ENCODE measurements around the gene DBX2. TPM values are rescaled to one million over a fixed set of nuclear protein-coding genes. Genes with fewer than 3 reads are reported as not detected.

DBX2 gene
- total RNA-seq, 1 donor from 2014 or later: not detected

GRCh38 chr12:45060976-45061375, 10.1 kb upstream of the DBX2 start:
- Mint-ChIP-seq H3K36me3 (no peaks in the 10 kb centered on the region), H3K4me1 (no peaks in the 10 kb centered on the region)
- TF ChIP-seq CTCF (IDR thresholded peaks at IDR 0.05) (no peak), EZH2 (IDR thresholded peaks at IDR 0.05) (no peak), EZH2phosphoT487 (IDR thresholded peaks at IDR 0.05) (no peak)

DNA sequence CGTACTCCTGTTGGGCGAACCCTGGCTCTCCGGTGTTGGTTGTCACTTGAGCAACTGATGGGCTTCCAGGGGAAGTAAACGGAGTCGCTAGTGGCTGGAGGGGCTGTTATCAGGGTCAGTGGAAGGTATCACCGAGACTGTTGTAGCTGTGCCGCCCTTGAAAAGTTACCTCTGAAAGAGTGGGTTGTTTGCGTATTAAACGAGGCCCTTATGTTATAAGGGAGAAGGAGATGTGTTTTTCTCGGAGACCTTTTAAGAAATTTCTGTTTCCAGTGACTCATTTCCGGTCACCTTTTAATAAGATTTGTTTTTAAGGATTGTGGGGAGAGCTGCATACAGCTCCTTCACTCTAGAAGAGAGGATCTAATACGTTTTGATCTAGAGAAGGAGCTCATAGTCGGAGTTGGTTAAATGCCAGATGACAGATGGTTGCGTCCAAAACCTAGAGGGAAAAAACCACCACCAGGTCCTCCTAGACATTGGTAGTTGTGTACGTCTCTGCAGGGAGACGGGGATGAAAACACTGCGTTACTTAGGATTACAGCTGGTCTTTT, 750 bp upstream of the DBX2 start:
- H3K27ac Mint-ChIP-seq: no peak overlapping the region
- peak overlapping the region; percentile 99 for H2AFZ ChIP-seq (replicated peaks)
- H3K79me2 ChIP-seq (ENCODE audit: low read depth): no peaks in the 10 kb centered on the region
- H3K4me3 ChIP-seq: peak overlapping the region; percentile 73
- H3K4me1 ChIP-seq: peaks cover 5% of the 10 kb centered on the region
- H4K20me1 ChIP-seq (ENCODE audit: low read depth): peaks cover 9% of the 10 kb centered on the region
- H3K36me3 ChIP-seq: no peaks in the 10 kb centered on the region
- H3K36me3 Mint-ChIP-seq: peaks cover 2% of the 10 kb centered on the region
- H3K9ac ChIP-seq: no peak overlapping the region
- H3K4me3 Mint-ChIP-seq: peak overlapping the region; percentile 87
- peaks cover 5% of the 10 kb centered on the region for H3F3A ChIP-seq (ENCODE audit: low read depth)
- H3K4me1 Mint-ChIP-seq: peaks cover 7% of the 10 kb centered on the region
- peak overlapping the region; percentile 96 for H3K4me2 ChIP-seq
- H3K9me3 Mint-ChIP-seq: no peaks in the 10 kb centered on the region
- peaks cover 62% of the 10 kb centered on the region for H3K27me3 Mint-ChIP-seq (ENCODE audit: insufficient read depth, low read depth)
- TF ChIP-seq EZH2 (IDR thresholded peaks at IDR 0.05): no peak
- TF ChIP-seq CTCF (IDR thresholded peaks at IDR 0.05): no peak
- TF ChIP-seq EZH2phosphoT487 (IDR thresholded peaks at IDR 0.05): no peak
- H3K9me3 ChIP-seq (ENCODE audit: low read depth): no peaks in the 10 kb centered on the region
- DNase-seq (ENCODE audit: low spot score): peak; percentile 9
- H3K27ac ChIP-seq: no peak overlapping the region
- H3K27me3 ChIP-seq: peaks cover 79% of the 10 kb centered on the region

More at GRCh38 chr12:45060976-45061375, 10.1 kb upstream of the DBX2 start:
- no peak overlapping the region for H2AFZ ChIP-seq (replicated peaks)
- peaks cover 6% of the 10 kb centered on the region for H3K9me3 Mint-ChIP-seq
- H3K9ac ChIP-seq: no peak overlapping the region
- no peak overlapping the region for H3K27ac ChIP-seq
- DNase-seq (ENCODE audit: low spot score): no peak
- no peak overlapping the region for H3K27ac Mint-ChIP-seq
- H3K4me2 ChIP-seq: no peak overlapping the region
- no peaks in the 10 kb centered on the region for H3K36me3 ChIP-seq
- H3K4me1 ChIP-seq: no peaks in the 10 kb centered on the region
- no peaks in the 10 kb centered on the region for H3K27me3 ChIP-seq
- H3K9me3 ChIP-seq (ENCODE audit: low read depth): no peaks in the 10 kb centered on the region
- no peaks in the 10 kb centered on the region for H3K79me2 ChIP-seq (ENCODE audit: low read depth)
- no peak overlapping the region for H3K4me3 Mint-ChIP-seq
- H3K27me3 Mint-ChIP-seq (ENCODE audit: insufficient read depth, low read depth): peaks cover 15% of the 10 kb centered on the region
- no peaks in the 10 kb centered on the region for H3F3A ChIP-seq (ENCODE audit: low read depth)
- H3K4me3 ChIP-seq: no peak overlapping the region
- H4K20me1 ChIP-seq (ENCODE audit: low read depth): no peaks in the 10 kb centered on the region

GRCh38 chr12:45049912-45050750, 768 bp downstream of the DBX2 start:
- no peaks in the 10 kb centered on the region for H3K79me2 ChIP-seq (ENCODE audit: low read depth)
- peak overlapping the region; percentile 99 for H2AFZ ChIP-seq (replicated peaks)
- H3K27me3 Mint-ChIP-seq (ENCODE audit: insufficient read depth, low read depth): peaks cover 72% of the 10 kb centered on the region
- H3K4me3 ChIP-seq: peak overlapping the region; percentile 73
- TF ChIP-seq CTCF (IDR thresholded peaks at IDR 0.05): peak; percentile 4
- TF ChIP-seq EZH2 (IDR thresholded peaks at IDR 0.05): peak; percentile 87
- TF ChIP-seq EZH2phosphoT487 (IDR thresholded peaks at IDR 0.05): peak; percentile 79
- no peaks in the 10 kb centered on the region for H3K9me3 ChIP-seq (ENCODE audit: low read depth)
- no peak overlapping the region for H3K27ac ChIP-seq
- peak overlapping the region; percentile 96 for H3K4me2 ChIP-seq
- H3K27me3 ChIP-seq: peaks cover 94% of the 10 kb centered on the region
- peaks cover 5% of the 10 kb centered on the region for H3K4me1 ChIP-seq
- peaks cover 7% of the 10 kb centered on the region for H3K4me1 Mint-ChIP-seq
- no peak overlapping the region for H3K27ac Mint-ChIP-seq
- peak; percentile 60 for DNase-seq (ENCODE audit: low spot score)
- peaks cover 9% of the 10 kb centered on the region for H4K20me1 ChIP-seq (ENCODE audit: low read depth)
- no peak overlapping the region for H3K9ac ChIP-seq
- H3K36me3 Mint-ChIP-seq: peaks cover 2% of the 10 kb centered on the region
- peak overlapping the region; percentile 82 for H3K4me3 Mint-ChIP-seq
- peaks cover 5% of the 10 kb centered on the region for H3F3A ChIP-seq (ENCODE audit: low read depth)
- no peaks in the 10 kb centered on the region for H3K9me3 Mint-ChIP-seq
- H3K36me3 ChIP-seq: no peaks in the 10 kb centered on the region

All from neural progenitor cell (in vitro differentiated cells).